GM12878 (cell line): ENCODE data around the gene INF2. TPM values are rescaled to one million over a fixed set of nuclear protein-coding genes. Genes with fewer than 3 reads are reported as not detected.

Source experiments
- BACH1 ChIP-seq: fragments of 450-650 bp; IDR thresholded peaks from 2 replicates; pipeline ENCODE4 v1.6.1; 2017; ENCODE audit warnings: mild to moderate bottlenecking, borderline replicate concordance
- BMI1 ChIP-seq: fragments of 450-650 bp; IDR thresholded peaks from 2 replicates; pipeline ENCODE4 v1.6.1; 2016; ENCODE audit warnings: mild to moderate bottlenecking, moderate library complexity, borderline replicate concordance
- CBFB ChIP-seq: IDR thresholded peaks from 2 replicates; pipeline ENCODE4 v1.6.1; 2016; ENCODE audit warnings: antibody characterized with exemption, low read depth
- CEBPB ChIP-seq, 2 experiments: fragments of 150-350 bp in 1 of 2; IDR thresholded peaks; 2 replicates each; pipeline ENCODE4 v1.6.1; 2012 to 2014; ENCODE audit warnings: low read depth in 2 of 2, low read length in 2 of 2, borderline replicate concordance in 1 of 2, inconsistent platforms in 1 of 2
- CHD1 ChIP-seq: IDR thresholded peaks from 2 replicates; pipeline ENCODE4 v1.6.1; 2012; ENCODE audit warnings: low read depth, low read length, improper control_type of control experiment
- FOS ChIP-seq: IDR thresholded peaks from 3 replicates; pipeline ENCODE4 v1.6.1; 2011; ENCODE audit warnings: borderline replicate concordance; ENCODE audit not compliant: insufficient read length; ENCODE audit errors: extremely low read depth
- HDAC6 ChIP-seq: fragments of 200-600 bp; sonication (generic); IDR thresholded peaks from one replicate; pipeline ENCODE4 v1.8.0; 2017; ENCODE audit warnings: antibody characterized with exemption; ENCODE audit not compliant: unreplicated experiment
- HDGF ChIP-seq: fragments of 450-650 bp; IDR thresholded peaks from 2 replicates; pipeline ENCODE4 v1.6.1; 2016; ENCODE audit warnings: antibody characterized with exemption
- MYC ChIP-seq: IDR thresholded peaks from 2 replicates; pipeline ENCODE4 v1.6.1; 2011; ENCODE audit warnings: mild to moderate bottlenecking, low read length, moderate library complexity, inconsistent platforms; ENCODE audit not compliant: insufficient read depth, insufficient replicate concordance, insufficient read length, severe bottlenecking
- RAD21 ChIP-seq: IDR thresholded peaks from 2 replicates; pipeline ENCODE4 v1.6.1; 2011; ENCODE audit warnings: mild to moderate bottlenecking, low read depth, low read length, moderate library complexity; ENCODE audit not compliant: insufficient read depth
- SIN3A ChIP-seq: IDR thresholded peaks from 2 replicates; pipeline ENCODE4 v1.6.1; 2012; ENCODE audit warnings: low read depth, low read length, improper control_type of control experiment
- SIX5 ChIP-seq: IDR thresholded peaks from 2 replicates; pipeline ENCODE4 v1.6.1; 2011; ENCODE audit warnings: mild to moderate bottlenecking, low read depth, low read length, moderate library complexity; ENCODE audit not compliant: severe bottlenecking
- SMC3 ChIP-seq: IDR thresholded peaks from 2 replicates; pipeline ENCODE4 v1.6.1; 2011; ENCODE audit warnings: low read length, improper control_type of control experiment, borderline replicate concordance
- TARDBP ChIP-seq: IDR thresholded peaks from 2 replicates; pipeline ENCODE4 v1.6.1; 2016; ENCODE audit warnings: borderline replicate concordance
- YBX1 ChIP-seq: fragments of 450-650 bp; IDR thresholded peaks from 2 replicates; pipeline ENCODE4 v1.6.1; 2016; ENCODE audit warnings: antibody characterized with exemption
- polyA plus RNA-seq, 11 experiments: library from polyadenylated mRNA; depleted of rRNA in 4 of 11; unstranded in 6 of 11; stranded (reverse) in 5 of 11; fragments of >200 nt; fragmentation: Nextera tagmentation in 4 of 11; fragmentation: Illumina TruSeq in 1 of 11; extraction: Ambion mirVana in 4 of 11; extraction: Trizol in 1 of 11; gene quantifications; 1 replicate in 1 of 11; 2 replicates in 10 of 11; pipeline versions ENCODE4 v1.2.1 to v1.2.3, GENCODE V29; 2011 to 2016; ENCODE audit warnings: inconsistent platforms in 2 of 11, missing spikeins in 2 of 11, low read depth in 1 of 11
- total RNA-seq, 4 experiments: library from RNA; depleted of rRNA in 3 of 4; stranded (reverse); fragments of >200 nt in 3 of 4; fragmentation: Illumina TruSeq in 1 of 4; extraction: Trizol in 1 of 4; gene quantifications; 2 replicates each; pipeline versions ENCODE4 v1.2.1 to v1.2.3, GENCODE V29; 2013 to 2021
- TF ChIP-seq, protein P1 (sequence below): fragments of 450-650 bp; formaldehyde crosslinking; IDR thresholded peaks from 2 replicates; pipeline ENCODE4 v1.4.0; 2020; ENCODE audit warnings: mild to moderate bottlenecking, moderate library complexity
- TF ChIP-seq, protein P2 (sequence below): IDR thresholded peaks from 2 replicates; pipeline ENCODE4 v1.6.1; 2012; ENCODE audit warnings: low read depth, low read length, improper control_type of control experiment
- TF ChIP-seq, protein P3 (sequence below): IDR thresholded peaks from 2 replicates; pipeline ENCODE4 v1.6.1; 2012; ENCODE audit warnings: low read length, inconsistent platforms
- TF ChIP-seq, protein P4 (sequence below): fragments of 450-650 bp; IDR thresholded peaks from 2 replicates; pipeline ENCODE4 v1.6.1; 2017; ENCODE audit warnings: mild to moderate bottlenecking, moderate library complexity

INF2 gene
- total and polyA plus RNA-seq, 10 of the 15 experiments (the other 5 are each of a cell fraction or from before 2014, with no cell fraction given): 0.72 to 43.2 (median 8.3) TPM

DNA sequence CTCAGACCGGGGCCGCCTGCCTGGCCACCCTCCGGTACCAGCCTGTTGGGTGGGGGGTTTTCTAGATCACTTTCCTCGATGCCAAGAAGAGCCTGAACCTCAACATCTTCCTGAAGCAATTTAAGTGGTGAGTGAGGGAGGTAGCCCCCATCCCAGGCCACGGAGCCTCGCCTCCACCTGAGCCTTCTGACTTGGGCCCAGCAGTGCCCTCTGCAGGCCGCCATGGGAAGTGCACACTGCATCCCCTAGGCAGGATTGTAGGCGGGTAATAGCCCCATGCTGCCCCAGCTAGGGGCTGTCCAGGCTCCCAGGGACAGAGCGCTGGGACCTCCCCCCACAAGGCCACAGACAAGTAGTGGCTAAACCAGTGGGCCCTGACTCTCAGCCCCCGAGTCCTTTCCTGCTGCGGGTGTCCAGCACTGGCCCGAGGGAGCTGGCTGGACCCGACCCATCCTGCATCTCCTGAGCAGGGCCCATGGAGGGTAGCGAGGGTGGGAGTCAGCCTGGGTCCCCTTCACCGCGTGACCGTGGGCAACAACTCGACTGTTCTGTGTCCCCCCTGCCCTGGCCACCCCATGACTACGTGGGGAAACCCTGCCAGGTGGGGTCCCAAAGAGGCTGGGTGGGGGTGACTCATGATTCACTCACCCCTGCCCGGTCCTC, 19.3 kb downstream of the INF2 start (continued):
- TF ChIP-seq CHD1 (no peak), CBFB (no peak), TARDBP (no peak), BACH1 (no peak), SIX5 (no peak), BMI1 (no peak), CEBPB (IDR thresholded peaks at IDR 0.05; ENCODE audit: borderline replicate concordance in 1 of 2, low read depth in 2 of 2, low read length in 2 of 2) (no peak), FOS (no peak), SMC3 (peak; percentile 86), YBX1 (no peak), MYC (no peak), HDAC6 (no peak), RAD21 (peak; percentile 87), SIN3A (no peak), HDGF (no peak)
- TF ChIP-seq, protein P1, sequence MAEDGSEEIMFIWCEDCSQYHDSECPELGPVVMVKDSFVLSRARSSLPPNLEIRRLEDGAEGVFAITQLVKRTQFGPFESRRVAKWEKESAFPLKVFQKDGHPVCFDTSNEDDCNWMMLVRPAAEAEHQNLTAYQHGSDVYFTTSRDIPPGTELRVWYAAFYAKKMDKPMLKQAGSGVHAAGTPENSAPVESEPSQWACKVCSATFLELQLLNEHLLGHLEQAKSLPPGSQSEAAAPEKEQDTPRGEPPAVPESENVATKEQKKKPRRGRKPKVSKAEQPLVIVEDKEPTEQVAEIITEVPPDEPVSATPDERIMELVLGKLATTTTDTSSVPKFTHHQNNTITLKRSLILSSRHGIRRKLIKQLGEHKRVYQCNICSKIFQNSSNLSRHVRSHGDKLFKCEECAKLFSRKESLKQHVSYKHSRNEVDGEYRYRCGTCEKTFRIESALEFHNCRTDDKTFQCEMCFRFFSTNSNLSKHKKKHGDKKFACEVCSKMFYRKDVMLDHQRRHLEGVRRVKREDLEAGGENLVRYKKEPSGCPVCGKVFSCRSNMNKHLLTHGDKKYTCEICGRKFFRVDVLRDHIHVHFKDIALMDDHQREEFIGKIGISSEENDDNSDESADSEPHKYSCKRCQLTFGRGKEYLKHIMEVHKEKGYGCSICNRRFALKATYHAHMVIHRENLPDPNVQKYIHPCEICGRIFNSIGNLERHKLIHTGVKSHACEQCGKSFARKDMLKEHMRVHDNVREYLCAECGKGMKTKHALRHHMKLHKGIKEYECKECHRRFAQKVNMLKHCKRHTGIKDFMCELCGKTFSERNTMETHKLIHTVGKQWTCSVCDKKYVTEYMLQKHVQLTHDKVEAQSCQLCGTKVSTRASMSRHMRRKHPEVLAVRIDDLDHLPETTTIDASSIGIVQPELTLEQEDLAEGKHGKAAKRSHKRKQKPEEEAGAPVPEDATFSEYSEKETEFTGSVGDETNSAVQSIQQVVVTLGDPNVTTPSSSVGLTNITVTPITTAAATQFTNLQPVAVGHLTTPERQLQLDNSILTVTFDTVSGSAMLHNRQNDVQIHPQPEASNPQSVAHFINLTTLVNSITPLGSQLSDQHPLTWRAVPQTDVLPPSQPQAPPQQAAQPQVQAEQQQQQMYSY: no peak
- TF ChIP-seq, protein P2, sequence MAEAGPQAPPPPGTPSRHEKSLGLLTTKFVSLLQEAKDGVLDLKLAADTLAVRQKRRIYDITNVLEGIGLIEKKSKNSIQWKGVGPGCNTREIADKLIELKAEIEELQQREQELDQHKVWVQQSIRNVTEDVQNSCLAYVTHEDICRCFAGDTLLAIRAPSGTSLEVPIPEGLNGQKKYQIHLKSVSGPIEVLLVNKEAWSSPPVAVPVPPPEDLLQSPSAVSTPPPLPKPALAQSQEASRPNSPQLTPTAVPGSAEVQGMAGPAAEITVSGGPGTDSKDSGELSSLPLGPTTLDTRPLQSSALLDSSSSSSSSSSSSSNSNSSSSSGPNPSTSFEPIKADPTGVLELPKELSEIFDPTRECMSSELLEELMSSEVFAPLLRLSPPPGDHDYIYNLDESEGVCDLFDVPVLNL: no peak
- TF ChIP-seq, protein P3, sequence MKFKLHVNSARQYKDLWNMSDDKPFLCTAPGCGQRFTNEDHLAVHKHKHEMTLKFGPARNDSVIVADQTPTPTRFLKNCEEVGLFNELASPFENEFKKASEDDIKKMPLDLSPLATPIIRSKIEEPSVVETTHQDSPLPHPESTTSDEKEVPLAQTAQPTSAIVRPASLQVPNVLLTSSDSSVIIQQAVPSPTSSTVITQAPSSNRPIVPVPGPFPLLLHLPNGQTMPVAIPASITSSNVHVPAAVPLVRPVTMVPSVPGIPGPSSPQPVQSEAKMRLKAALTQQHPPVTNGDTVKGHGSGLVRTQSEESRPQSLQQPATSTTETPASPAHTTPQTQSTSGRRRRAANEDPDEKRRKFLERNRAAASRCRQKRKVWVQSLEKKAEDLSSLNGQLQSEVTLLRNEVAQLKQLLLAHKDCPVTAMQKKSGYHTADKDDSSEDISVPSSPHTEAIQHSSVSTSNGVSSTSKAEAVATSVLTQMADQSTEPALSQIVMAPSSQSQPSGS: no peak
- TF ChIP-seq, protein P4, sequence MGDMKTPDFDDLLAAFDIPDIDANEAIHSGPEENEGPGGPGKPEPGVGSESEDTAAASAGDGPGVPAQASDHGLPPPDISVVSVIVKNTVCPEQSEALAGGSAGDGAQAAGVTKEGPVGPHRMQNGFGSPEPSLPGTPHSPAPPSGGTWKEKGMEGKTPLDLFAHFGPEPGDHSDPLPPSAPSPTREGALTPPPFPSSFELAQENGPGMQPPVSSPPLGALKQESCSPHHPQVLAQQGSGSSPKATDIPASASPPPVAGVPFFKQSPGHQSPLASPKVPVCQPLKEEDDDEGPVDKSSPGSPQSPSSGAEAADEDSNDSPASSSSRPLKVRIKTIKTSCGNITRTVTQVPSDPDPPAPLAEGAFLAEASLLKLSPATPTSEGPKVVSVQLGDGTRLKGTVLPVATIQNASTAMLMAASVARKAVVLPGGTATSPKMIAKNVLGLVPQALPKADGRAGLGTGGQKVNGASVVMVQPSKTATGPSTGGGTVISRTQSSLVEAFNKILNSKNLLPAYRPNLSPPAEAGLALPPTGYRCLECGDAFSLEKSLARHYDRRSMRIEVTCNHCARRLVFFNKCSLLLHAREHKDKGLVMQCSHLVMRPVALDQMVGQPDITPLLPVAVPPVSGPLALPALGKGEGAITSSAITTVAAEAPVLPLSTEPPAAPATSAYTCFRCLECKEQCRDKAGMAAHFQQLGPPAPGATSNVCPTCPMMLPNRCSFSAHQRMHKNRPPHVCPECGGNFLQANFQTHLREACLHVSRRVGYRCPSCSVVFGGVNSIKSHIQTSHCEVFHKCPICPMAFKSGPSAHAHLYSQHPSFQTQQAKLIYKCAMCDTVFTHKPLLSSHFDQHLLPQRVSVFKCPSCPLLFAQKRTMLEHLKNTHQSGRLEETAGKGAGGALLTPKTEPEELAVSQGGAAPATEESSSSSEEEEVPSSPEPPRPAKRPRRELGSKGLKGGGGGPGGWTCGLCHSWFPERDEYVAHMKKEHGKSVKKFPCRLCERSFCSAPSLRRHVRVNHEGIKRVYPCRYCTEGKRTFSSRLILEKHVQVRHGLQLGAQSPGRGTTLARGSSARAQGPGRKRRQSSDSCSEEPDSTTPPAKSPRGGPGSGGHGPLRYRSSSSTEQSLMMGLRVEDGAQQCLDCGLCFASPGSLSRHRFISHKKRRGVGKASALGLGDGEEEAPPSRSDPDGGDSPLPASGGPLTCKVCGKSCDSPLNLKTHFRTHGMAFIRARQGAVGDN: no peak
